SU-DHL-6 (cell line): ENCODE results near the gene COL15A1.

Experiments
- H2AFZ ChIP-seq: fragments of 200-600 bp; sonication (generic); 2 replicates; pipeline ENCODE4 v1.6.1; 2014; ENCODE audit warnings: low read depth, mild to moderate bottlenecking, moderate library complexity, mixed read lengths, antibody characterized with exemption, low read length; ENCODE audit not compliant: severe bottlenecking
- H3F3A ChIP-seq: fragments of 200-600 bp; shearing (Covaris generic); 2 replicates; pipeline ENCODE4 v1.6.0; 2016; ENCODE audit warnings: antibody characterized with exemption, mild to moderate bottlenecking; ENCODE audit not compliant: insufficient read depth
- H3K27ac ChIP-seq: fragments of 200-600 bp; sonication (generic); 2 replicates; pipeline ENCODE4 v1.5.1; 2016; ENCODE audit warnings: low read depth, mild to moderate bottlenecking, low read length, moderate library complexity, mixed read lengths
- H3K27me3 ChIP-seq: fragments of 200-600 bp; sonication (generic), shearing (Covaris generic); 2 replicates; pipeline ENCODE4 v1.6.0; 2014; ENCODE audit warnings: mild to moderate bottlenecking, low read length
- H3K36me3 ChIP-seq: fragments of 200-600 bp; sonication (generic); 2 replicates; pipeline ENCODE4 v1.6.1; 2014; ENCODE audit warnings: mild to moderate bottlenecking, low read length, mixed read lengths
- H3K4me2 ChIP-seq: fragments of 300-600, 200-600 bp; shearing (Covaris generic), sonication (generic); 2 replicates; pipeline ENCODE4 v1.6.0; 2014; ENCODE audit warnings: low read length, low read depth, mild to moderate bottlenecking; ENCODE audit not compliant: poor library complexity, severe bottlenecking
- H3K4me3 ChIP-seq: fragments of 200-600 bp; sonication (generic); 2 replicates; pipeline ENCODE4 v1.5.1; 2014; ENCODE audit warnings: antibody characterized with exemption, low read length, mild to moderate bottlenecking, mixed read lengths; ENCODE audit not compliant: insufficient read depth, poor library complexity, severe bottlenecking
- H3K79me2 ChIP-seq: fragments of 200-600 bp; sonication (generic); 2 replicates; pipeline ENCODE4 v1.6.1; 2014; ENCODE audit warnings: mild to moderate bottlenecking, low read length, moderate library complexity; ENCODE audit not compliant: insufficient read depth
- H3K9ac ChIP-seq: fragments of 200-600 bp; sonication (generic); 2 replicates; pipeline ENCODE4 v1.7.0; 2014; ENCODE audit warnings: mild to moderate bottlenecking, low read length
- H3K9me2 ChIP-seq: fragments of 200-600 bp; sonication (generic); replicated peaks from 2 replicates; pipeline ENCODE4 v1.6.1; 2014; ENCODE audit warnings: low read length; ENCODE audit not compliant: insufficient read depth
- H3K9me3 ChIP-seq: fragments of 200-600 bp; sonication (generic); 2 replicates; pipeline ENCODE4 v1.6.1; 2014; ENCODE audit warnings: low read length, mixed read lengths; ENCODE audit not compliant: insufficient read depth
- H4K20me1 ChIP-seq: fragments of 200-600 bp; sonication (generic); 2 replicates; pipeline ENCODE4 v1.6.1; 2014; ENCODE audit warnings: low read depth, mild to moderate bottlenecking, antibody characterized with exemption, low read length, moderate library complexity, mixed read lengths
- CTCF ChIP-seq: fragments of 200-600 bp; sonication (generic); IDR thresholded peaks from one replicate; pipeline ENCODE4 v1.5.1; 2017; ENCODE audit warnings: antibody characterized with exemption, mild to moderate bottlenecking, low read length, moderate library complexity; ENCODE audit not compliant: insufficient read depth, poor library complexity, severe bottlenecking
- EZH2phosphoT487 ChIP-seq: fragments of 200-600 bp; sonication (generic), shearing (Covaris generic); conservative IDR thresholded peaks from 2 replicates; pipeline ENCODE4 v1.6.1; 2018; ENCODE audit warnings: mild to moderate bottlenecking, antibody characterized with exemption, low read length, moderate library complexity, mixed read lengths

Gene COL15A1

DNA sequence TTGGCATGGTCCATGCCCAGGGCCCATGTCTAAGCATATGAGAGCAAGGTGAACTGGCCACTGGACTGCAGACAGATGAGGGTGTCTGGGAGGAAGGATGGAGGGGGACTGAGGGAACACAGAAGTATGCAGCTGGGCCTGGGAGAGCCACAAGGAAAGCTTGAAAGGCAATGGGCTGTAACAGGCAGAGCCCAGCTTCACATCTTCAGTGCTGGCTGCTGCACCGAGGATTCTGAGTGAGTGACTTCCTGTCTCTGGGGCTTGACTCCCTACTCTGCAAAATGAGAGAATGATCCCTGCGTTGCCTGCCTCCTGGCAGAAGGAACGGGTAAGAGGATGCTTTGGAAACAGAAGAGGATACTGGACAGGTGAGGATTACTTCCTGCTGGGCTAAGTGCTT is 29.0 kb downstream of the COL15A1 start:
- no peaks in the 10 kb centered on the region for H3K9me3 ChIP-seq
- H3F3A ChIP-seq: no peaks in the 10 kb centered on the region
- no peaks in the 10 kb centered on the region for H3K27me3 ChIP-seq
- TF ChIP-seq EZH2phosphoT487: no peak
- TF ChIP-seq CTCF: no peak
- no peak overlapping the region for H2AFZ ChIP-seq
- no peaks in the 10 kb centered on the region for H3K79me2 ChIP-seq
- H4K20me1 ChIP-seq: no peaks in the 10 kb centered on the region
- H3K27ac ChIP-seq: no peak overlapping the region
- no peak overlapping the region for H3K4me3 ChIP-seq
- H3K4me2 ChIP-seq: no peak overlapping the region
- H3K9me2 ChIP-seq: no peaks in the 10 kb centered on the region
- H3K9ac ChIP-seq: no peak overlapping the region
- no peaks in the 10 kb centered on the region for H3K36me3 ChIP-seq

DNA sequence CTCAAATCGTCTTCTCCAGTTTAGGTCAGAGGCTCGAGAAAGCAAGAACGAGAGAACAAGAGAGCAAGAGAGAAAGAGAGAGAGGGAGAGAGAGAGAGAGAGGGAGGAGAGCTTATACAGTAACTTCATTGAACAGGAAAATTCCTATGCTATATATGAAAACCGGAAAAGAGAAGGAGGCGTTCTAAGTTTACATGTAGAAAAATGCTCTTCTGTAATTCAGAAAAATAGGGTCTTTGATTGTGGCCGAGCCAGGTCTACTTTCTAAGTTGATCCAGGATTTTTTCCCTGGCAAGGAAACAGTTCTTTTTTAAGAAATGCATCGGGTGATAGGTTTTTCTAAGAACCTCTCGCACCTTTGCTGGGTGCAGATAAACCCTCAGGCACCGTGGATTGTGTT is 29.5 kb downstream of the COL15A1 start:
- Histone ChIP-seq H3K27ac (no peak overlapping the region), H3K9ac (no peak overlapping the region), H3K9me2 (no peaks in the 10 kb centered on the region), H2AFZ (no peak overlapping the region), H3F3A (no peaks in the 10 kb centered on the region), H4K20me1 (no peaks in the 10 kb centered on the region), H3K9me3 (no peaks in the 10 kb centered on the region), H3K4me2 (no peak overlapping the region), H3K79me2 (no peaks in the 10 kb centered on the region), H3K4me3 (no peak overlapping the region), H3K27me3 (no peaks in the 10 kb centered on the region), H3K36me3 (no peaks in the 10 kb centered on the region)
- no peak for TF ChIP-seq EZH2phosphoT487
- no peak for TF ChIP-seq CTCF

- no peak overlapping the region for H3K4me3 ChIP-seq
- H3K36me3 ChIP-seq: no peaks in the 10 kb centered on the region
- no peaks in the 10 kb centered on the region for H3K9me2 ChIP-seq
- H4K20me1 ChIP-seq: no peaks in the 10 kb centered on the region
- H3K9ac ChIP-seq: no peak overlapping the region
- H3F3A ChIP-seq: no peaks in the 10 kb centered on the region
- no peak overlapping the region for H3K4me2 ChIP-seq
- H2AFZ ChIP-seq: no peak overlapping the region
- TF ChIP-seq CTCF (no peak), EZH2phosphoT487 (no peak)
- H3K79me2 ChIP-seq: no peaks in the 10 kb centered on the region
- H3K9me3 ChIP-seq: no peaks in the 10 kb centered on the region
- H3K27ac ChIP-seq: no peak overlapping the region
- no peaks in the 10 kb centered on the region for H3K27me3 ChIP-seq
These were observed 29.9 kb downstream of the COL15A1 start for GRCh38 chr9:98973576-98973975.

GRCh38 chr9:98974106-98974505 is 30.4 kb downstream of the COL15A1 start:
- TF ChIP-seq CTCF (no peak), EZH2phosphoT487 (no peak)
- no peaks in the 10 kb centered on the region for H3F3A ChIP-seq

More at GRCh38 chr9:98974106-98974505, 30.4 kb downstream of the COL15A1 start:
- Histone ChIP-seq H3K4me3 (no peak overlapping the region), H3K79me2 (no peaks in the 10 kb centered on the region), H3K36me3 (no peaks in the 10 kb centered on the region), H3K9ac (no peak overlapping the region), H3K9me2 (no peaks in the 10 kb centered on the region), H3K27me3 (no peaks in the 10 kb centered on the region), H3K4me2 (no peak overlapping the region), H3K27ac (no peak overlapping the region), H4K20me1 (no peaks in the 10 kb centered on the region), H2AFZ (no peak overlapping the region), H3K9me3 (no peaks in the 10 kb centered on the region)
